ENCODE measurements around the gene GABBR1.

Gene GABBR1

DNA sequence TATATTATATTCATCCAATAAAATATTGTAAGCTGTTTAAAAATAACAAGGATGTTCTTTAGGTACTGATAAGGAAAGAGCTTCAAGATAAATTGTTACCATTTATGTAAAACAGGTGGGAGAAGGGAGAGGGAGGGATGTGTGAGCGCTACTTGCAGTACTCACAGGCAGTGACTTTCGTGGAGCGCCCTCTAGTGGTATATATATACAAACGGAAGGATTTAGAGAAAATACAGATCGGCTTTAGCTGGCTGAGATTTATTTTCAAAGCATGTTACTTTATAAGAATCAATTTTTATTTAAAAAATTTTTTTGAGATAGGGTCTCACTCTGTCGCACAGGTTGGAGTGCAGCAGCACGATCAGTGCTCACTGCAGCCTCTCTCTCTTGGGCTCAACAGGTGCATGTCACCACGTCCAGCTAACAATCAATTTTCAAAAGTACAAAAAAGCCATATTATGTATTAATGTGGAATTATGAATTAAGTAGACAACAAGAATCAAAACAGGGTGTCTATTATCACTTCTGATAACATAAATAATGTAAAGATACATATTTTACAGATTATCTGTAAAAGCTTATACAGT lies 20.6 kb upstream of the GABBR1 start:
- ChIA-PET CTCF (interaction anchor here (0.5 to 10.5 kb wide), 83 partner anchors 9 to 1600 kb away, joined by 3 to 287 read pairs (median 5); partner anchors contain the start of genes GABBR1, OR12D1, OR12D3 and OR5V1), POLR2A (interaction anchor here (0.6 to 2.2 kb wide), 6 partner anchors 8 to 407 kb away, joined by 3 to 18 read pairs (median 5); partner anchors contain the start of genes GABBR1 and POLR1H)
- no peaks in the 10 kb centered on the region; the same call in 1 of the 2 replicates for H3K4me1 ChIP-seq (ENCODE audit: control insufficient read depth, insufficient read depth, low read length)
- H3K27ac ChIP-seq (ENCODE audit: extremely low read depth, low read depth, low read length): no peak overlapping the region
- no peaks in the 10 kb centered on the region for H3K9me3 ChIP-seq (ENCODE audit: control insufficient read depth, insufficient read depth, low read depth, low read length)
- no peaks in the 10 kb centered on the region for H3K36me3 ChIP-seq (ENCODE audit: control insufficient read depth in 2 of 2, insufficient read depth in 1 of 2, low read length in 2 of 2)
- H3K4me3 ChIP-seq (ENCODE audit: low read depth, low read length): no peak overlapping the region
- TF ChIP-seq ZNF776 (tag by site-specific recombination; IDR thresholded peaks at IDR 0.05; ENCODE audit: borderline replicate concordance) (no peak), ZNF600 (tag by site-specific recombination; IDR thresholded peaks at IDR 0.05) (no peak), ZNF335 (tag by site-specific recombination; conservative IDR thresholded peaks at IDR 0.05) (no peak), BCL11B (tag by site-specific recombination; IDR thresholded peaks at IDR 0.05; ENCODE audit: low read depth) (no peak), ZNF521 (tag by site-specific recombination; IDR thresholded peaks at IDR 0.05) (no peak), PRDM6 (tag by site-specific recombination; IDR thresholded peaks at IDR 0.05) (no peak), ZSCAN5A (tag by site-specific recombination; IDR thresholded peaks at IDR 0.05) (no peak), ZNF624 (tag by site-specific recombination; IDR thresholded peaks at IDR 0.05) (no peak), FEZF1 (tag by site-specific recombination; IDR thresholded peaks at IDR 0.05) (no peak), REST (tag by site-specific recombination; IDR thresholded peaks at IDR 0.05) (no peak), ZXDB (tag by site-specific recombination; IDR thresholded peaks at IDR 0.05) (no peak), MYNN (tag by site-specific recombination; IDR thresholded peaks at IDR 0.05; ENCODE audit: borderline replicate concordance) (no peak), ZNF654 (tag by site-specific recombination; IDR thresholded peaks at IDR 0.05; ENCODE audit: low read depth) (peak; percentile 52), ZNF202 (tag by site-specific recombination; IDR thresholded peaks at IDR 0.05; ENCODE audit: borderline replicate concordance) (no peak), ZNF266 (tag by site-specific recombination; IDR thresholded peaks at IDR 0.05; ENCODE audit: low read depth) (no peak), ZNF214 (tag by site-specific recombination; IDR thresholded peaks at IDR 0.05; ENCODE audit: borderline replicate concordance) (no peak), ZNF660 (tag by site-specific recombination; IDR thresholded peaks at IDR 0.05) (0 out of 2 replicates have a peak, but pooled peaks have one; percentile 44), ZNF426 (tag by site-specific recombination; IDR thresholded peaks at IDR 0.05) (no peak), ZNF768 (tag by site-specific recombination; IDR thresholded peaks at IDR 0.05) (no peak), TRIM28 (IDR thresholded peaks at IDR 0.05; ENCODE audit: borderline replicate concordance, low read length) (no peak), ZNF280D (tag by site-specific recombination; IDR thresholded peaks at IDR 0.05) (no peak), ZNF558 (tag by site-specific recombination; IDR thresholded peaks at IDR 0.05) (no peak), SCRT1 (tag by site-specific recombination; IDR thresholded peaks at IDR 0.05; ENCODE audit: borderline replicate concordance) (peak; percentile 33; the same call in 1 of the 2 replicates), ZNF24 (tag by site-specific recombination; IDR thresholded peaks at IDR 0.05) (no peak), CTCF (tag by site-specific recombination; IDR thresholded peaks at IDR 0.05) (0 out of 2 replicates have a peak, but pooled peaks have one; percentile 14), ZBTB1 (tag by site-specific recombination; IDR thresholded peaks at IDR 0.05) (no peak), SCRT2 (tag by site-specific recombination; IDR thresholded peaks at IDR 0.05) (peak; percentile 94)

Data from HEK293 (cell line).